ENCODE data around the gene MGP.

DNA sequence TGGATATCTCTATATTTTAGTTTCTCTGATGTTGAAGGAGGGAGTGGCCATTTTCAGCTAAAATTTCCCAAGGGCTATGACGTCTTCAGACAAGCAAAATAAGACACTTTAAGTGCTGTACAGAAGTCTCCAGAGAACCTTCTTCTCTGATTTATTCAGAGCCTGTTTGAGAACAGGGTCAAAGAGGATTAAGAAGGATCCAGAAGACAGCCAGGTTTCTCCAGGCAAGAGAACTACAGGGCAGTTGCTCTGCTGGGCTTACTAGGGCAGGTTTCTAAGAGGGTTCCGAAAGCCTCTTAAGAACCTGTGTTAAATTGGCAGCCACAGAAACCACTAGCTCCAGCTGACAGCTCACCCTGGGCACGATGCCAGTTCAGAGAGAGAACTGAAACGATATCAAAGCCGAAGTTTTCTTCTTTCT, 1.2 kb downstream of the MGP start:
- TF ChIP-seq, protein P1, sequence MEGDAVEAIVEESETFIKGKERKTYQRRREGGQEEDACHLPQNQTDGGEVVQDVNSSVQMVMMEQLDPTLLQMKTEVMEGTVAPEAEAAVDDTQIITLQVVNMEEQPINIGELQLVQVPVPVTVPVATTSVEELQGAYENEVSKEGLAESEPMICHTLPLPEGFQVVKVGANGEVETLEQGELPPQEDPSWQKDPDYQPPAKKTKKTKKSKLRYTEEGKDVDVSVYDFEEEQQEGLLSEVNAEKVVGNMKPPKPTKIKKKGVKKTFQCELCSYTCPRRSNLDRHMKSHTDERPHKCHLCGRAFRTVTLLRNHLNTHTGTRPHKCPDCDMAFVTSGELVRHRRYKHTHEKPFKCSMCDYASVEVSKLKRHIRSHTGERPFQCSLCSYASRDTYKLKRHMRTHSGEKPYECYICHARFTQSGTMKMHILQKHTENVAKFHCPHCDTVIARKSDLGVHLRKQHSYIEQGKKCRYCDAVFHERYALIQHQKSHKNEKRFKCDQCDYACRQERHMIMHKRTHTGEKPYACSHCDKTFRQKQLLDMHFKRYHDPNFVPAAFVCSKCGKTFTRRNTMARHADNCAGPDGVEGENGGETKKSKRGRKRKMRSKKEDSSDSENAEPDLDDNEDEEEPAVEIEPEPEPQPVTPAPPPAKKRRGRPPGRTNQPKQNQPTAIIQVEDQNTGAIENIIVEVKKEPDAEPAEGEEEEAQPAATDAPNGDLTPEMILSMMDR (IDR thresholded peaks at IDR 0.05), result no peak
- TF ChIP-seq EZH2 (IDR thresholded peaks at IDR 0.05; ENCODE audit: borderline replicate concordance, insufficient read depth, low read depth, low read length, poor library complexity, severe bottlenecking), result no peak

All from B cell (primary cell).